Right renal pelvis (tissue), 4 donors: ENCODE measurements around the gene FLYWCH1. TPM values are rescaled to one million over a fixed set of nuclear protein-coding genes. Genes with fewer than 3 reads are reported as not detected.

Experiments
- DNase-seq, 4 donors: peaks; one replicate each; pipeline ENCODE4 v3.0.0-alpha.2; 2013; ENCODE audit warnings: low read depth in 4 of 4, low spot score in 3 of 4, missing footprints in 1 of 4
- polyA plus RNA-seq, 4 donors: library from polyadenylated mRNA; unstranded; fragments of 120-200 nt; gene quantifications; one replicate each; pipeline ENCODE4 v1.2.1, GENCODE V29; 2013; ENCODE audit not compliant: insufficient read length in 4 of 4

Gene FLYWCH1
- polyA plus RNA-seq, 4 donors: 19.6 to 25.2 (median 22.3) TPM

- DNase-seq: no peak
Observed at GRCh38 chr16:2979669-2980226, 68.0 kb downstream of the FLYWCH1 start.

DNA sequence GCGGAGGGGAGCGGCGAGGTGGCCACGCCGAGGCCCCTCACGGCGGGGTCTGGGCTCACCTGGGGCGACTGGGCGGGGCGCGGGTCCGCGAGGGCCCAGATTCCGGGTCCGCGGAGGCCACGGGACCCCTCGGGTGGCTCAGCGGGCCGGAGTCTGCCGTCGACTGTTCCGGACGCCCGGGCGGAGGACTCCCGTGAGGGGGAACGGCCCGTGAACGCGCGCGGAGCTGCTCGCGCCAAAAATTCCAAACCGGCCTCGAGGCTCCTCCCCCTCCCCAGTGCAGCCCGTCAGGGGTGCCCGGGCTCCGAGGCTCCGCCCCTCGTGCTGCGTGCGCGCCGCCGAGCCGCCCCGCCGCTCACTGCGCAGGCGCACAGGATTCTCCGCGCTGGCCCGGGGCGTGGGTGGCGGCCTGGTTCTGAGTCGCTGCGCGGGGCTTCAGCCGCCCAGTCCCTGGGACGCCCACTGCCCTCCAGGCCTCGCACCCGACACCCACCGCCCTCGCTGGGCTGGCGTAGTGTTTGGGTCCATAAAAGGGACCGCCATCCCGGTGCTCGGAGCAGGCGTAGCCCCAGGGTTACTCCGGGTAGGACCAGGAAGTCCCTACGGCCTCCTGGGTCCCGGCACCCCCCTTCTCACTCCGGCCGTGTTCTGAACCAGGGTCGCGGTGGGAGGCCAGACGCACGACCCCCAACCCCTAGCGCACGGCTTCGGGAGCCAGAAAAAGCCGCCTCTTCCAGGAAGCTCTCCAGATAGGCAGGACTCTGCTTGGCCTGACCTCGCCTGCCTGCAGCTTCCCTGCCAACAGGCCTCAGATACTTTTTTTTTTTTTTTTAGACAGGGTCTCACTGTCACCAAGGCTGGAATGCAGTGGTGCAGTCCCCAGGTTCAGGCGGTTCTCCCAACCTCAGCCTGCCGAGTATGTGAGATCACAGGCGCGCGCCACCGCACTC lies 68.8 kb downstream of the FLYWCH1 start, which contains the start of gene PKMYT1:
Gene PKMYT1 (minus strand): TSS at position 220 of the 950 bp plus-strand sequence. CDS start 789 bp downstream, outside the sequence.
- DNase-seq: peak; percentile 78 to 87 (median 79)

DNA sequence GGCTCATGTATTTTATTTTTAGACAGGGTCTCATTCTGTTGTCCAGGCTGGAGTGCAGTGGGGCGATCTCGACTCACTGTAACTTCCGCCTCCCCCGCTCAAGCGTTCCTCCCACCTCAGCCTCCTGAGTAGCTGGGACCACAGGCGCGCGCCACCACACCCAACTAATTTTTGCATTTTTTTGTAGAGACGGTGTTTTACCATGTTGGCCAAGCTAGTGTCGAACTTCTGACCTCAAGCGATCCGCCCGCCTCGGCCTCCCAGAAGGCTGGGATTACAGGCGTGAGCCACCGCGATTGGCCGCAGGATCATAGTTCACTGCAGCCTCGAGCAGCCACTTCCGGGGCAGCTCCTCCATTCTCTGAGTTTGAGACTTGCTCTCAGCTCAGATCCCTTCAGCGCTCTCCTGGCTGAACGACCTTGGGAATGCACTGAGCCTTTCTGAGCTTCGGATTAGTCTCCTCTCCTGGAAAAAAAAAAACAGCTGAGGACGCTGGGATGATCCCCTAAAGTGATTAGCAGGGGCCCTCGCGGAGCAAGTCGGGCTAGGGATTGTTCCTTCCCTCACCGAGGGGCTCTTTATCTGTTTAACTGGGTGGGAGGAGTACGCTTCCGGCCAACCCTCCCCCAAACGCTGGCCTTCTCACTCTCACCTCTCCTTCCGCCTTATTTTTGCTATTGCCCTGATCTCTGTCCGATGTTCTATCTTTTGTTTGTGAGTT lies 69.6 kb downstream of the FLYWCH1 start:
- no peak for DNase-seq

- DNase-seq: no peak
Observed at GRCh38 chr16:2981899-2982250, 70.1 kb downstream of the FLYWCH1 start.

DNA sequence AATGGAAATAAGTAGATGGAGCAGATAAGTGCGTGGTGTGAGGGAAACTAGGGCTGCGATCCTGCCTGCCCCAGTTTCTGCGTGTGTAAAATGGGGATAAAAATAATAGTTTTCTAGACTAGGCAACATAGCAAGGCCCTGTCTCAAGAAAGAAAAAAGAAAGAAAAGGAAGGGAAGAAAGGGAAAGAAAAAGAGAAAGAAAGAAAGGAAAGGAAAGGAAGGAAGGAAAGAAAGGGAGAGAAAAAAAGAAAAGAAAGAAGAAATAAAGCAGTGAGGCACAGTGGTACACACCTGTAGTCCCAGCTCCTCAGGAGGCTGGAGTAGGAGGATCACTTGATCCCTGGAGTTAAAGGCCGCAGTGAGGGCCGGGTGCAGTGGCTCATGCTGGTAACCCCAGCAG lies 70.7 kb downstream of the FLYWCH1 start:
- DNase-seq: no peak

- DNase-seq: peak in 2 of 4 donors; percentile 70 to 71
Observed at GRCh38 chr16:2983706-2984136, 72.0 kb downstream of the FLYWCH1 start.

- no peak for DNase-seq
Observed at GRCh38 chr16:2985462-2985861, 73.7 kb downstream of the FLYWCH1 start.

- no peak for DNase-seq
Observed at GRCh38 chr16:2985893-2986355, 74.2 kb downstream of the FLYWCH1 start.

DNA sequence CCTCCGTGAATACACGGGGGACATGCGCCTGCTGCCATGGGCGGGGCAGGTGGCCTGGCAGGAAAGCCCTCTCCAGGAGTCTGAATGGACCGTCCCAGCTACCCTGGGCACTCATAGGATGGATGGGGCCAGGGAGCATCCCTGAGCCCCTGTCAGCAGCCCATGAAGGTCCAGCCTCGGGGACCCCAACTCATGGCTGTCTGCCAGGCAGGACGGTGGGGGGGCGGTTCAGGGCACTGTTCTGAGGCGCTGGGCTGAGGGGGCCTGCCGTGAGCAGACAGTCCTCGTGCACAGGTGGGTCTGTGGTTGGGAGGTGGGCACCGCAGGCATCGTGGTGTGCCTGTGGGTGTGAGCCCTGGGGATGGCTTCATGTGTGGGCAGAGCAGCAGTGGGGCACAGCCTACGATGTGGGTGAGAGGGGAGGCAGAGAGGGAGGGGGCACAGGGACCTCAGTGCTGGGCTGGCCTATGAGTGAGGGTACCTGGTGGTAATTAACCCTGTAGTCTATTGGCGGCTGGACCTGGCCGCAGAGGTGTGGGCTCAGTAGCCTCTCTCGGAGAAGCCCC lies 75.0 kb downstream of the FLYWCH1 start:
- no peak for DNase-seq

DNA sequence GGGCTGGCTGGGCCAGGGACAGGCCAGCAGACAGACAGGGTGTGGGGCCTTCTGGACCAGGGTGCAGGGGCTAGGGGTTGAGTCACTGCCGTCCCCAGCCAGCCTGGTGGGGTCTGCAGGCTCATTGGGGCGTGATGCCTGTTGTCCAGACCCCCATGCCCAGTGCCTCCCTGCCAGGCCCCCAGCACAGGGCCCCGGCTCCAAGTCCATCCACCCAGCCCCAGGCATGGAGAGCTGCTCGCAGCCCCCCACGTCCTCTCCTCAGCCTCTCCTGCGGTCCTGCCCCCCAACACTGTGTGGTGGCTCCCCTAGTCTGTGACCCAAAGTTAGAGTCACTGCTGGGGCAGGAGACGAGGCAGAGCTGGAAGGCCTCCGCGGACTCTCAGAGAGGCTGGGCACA lies 75.6 kb downstream of the FLYWCH1 start:
- no peak for DNase-seq

DNA sequence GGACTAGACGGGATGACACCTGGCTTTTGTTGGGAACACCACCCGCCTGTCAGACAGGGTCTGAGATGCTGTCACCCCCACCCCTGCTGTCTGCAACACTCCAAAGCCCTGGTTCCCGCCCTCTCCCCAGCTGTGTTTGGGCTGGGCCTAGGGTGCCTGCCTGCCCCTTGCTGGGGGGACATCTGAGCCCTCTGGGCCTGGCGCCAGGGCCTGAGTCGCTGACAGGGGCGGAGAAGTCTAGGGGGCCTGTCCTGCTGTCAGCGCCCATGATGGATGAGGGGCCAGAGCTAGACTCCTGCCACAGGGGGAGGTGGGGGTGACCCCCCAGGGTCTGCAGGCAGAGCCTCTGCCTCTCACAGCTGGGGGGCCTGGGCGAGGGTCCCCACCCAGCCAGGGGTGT lies 76.1 kb downstream of the FLYWCH1 start:
- DNase-seq: no peak

DNA sequence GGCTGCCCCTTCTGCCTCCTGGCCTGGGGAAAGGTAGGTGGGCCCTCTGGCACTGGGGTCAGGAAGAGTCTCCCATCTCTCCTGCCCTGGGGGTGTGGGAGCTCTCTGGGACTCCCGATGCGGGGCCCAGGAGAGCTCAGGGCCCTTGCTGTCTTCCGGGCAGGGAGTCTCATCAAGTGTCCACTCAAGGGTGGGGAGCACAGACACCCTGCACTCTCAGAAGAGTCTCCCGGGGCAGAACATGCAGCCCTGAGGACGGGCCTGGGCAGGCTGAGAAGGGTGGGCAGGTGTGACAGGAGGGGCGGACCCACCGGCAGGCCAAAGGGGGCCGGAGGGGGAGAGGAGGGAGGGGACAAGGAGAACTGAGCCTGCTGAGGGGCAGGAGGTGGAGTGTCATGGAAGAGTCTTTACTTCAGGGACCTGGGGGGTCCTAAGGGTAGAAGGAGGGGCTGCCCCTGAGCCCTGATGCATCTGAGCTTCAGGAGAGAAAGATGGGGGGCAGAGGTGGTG lies 76.9 kb downstream of the FLYWCH1 start:
- DNase-seq: no peak

- DNase-seq: no peak
Observed at GRCh38 chr16:2990891-2991290, 79.2 kb downstream of the FLYWCH1 start.

DNA sequence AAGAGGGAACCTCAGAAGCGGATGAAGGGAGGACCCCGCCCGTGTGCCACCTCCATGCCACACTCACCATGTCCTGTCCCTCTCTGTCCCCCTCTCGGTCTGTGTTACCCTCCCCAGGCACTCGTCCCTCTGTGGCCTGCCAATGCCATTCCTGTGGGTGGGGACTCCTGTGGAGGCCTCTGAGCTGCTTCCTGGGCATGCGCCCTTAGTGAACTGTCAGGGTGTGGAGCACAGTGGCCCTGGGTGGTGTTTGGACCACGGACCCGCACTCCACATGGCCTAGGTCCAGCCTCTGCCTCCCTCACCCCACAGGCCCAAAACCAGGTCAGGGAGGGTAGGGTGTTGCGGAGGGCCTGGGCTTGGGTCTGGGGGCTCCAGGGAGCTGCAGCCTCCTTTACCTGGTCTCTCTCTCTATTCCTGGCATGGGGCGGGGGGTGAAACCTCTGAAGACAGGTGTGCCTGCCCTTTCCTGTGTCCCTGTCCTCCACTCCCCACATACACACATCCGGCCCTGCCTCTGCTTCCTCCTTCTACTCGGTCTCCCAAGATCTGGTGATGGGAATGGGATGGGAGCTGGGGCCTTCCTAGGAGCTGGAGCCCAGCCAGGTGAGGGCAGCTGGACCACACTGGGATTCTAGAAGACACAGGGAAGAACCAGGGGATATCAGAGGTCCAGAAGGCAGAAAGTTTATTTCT lies 80.0 kb downstream of the FLYWCH1 start:
- DNase-seq: no peak

- DNase-seq: no peak
Observed at GRCh38 chr16:2992383-2993081, 80.8 kb downstream of the FLYWCH1 start.

GRCh38 chr16:2996298-2996697 lies 84.6 kb downstream of the FLYWCH1 start:
- DNase-seq: no peak

GRCh38 chr16:2999929-3000328 lies 88.2 kb downstream of the FLYWCH1 start:
- no peak for DNase-seq

DNA sequence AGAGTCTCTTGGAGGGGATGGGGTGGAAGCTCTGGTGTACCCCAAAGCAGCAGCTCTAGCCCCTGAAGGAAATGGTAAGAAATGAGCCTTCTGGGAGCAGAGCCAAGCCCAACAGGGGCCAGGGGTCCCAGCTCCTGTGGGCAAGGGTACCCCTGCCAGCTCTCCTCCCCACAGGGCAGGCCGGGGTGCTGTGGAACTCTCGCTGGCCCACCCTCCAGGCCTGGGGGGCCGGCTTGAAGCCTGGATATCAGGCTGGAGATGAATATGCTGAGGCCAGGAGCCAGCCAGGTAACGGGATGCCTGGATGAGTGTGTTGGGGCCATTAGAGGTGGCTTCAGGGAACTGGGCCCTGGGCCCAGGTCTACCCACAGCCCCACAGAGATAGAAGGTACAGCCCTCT lies 88.8 kb downstream of the FLYWCH1 start:
- no peak for DNase-seq
